H9 (cell line): ENCODE data around the gene POLE2. TPM values are rescaled to one million over a fixed set of nuclear protein-coding genes. Genes with fewer than 3 reads are reported as not detected.
A peak's percentile ranks its signal among the peaks of the same experiment; 100 is the strongest.

Experiments used
- DNase-seq: peaks from one replicate; pipeline ENCODE4 v3.0.0-alpha.2; 2017
- H2AFZ ChIP-seq: one replicate; pipeline ENCODE4 v1.6.1; 2013; ENCODE audit warnings: mild to moderate bottlenecking, low read length, control low read depth, moderate library complexity
- H2AK5ac ChIP-seq: 2 replicates; pipeline ENCODE4 v1.6.1; 2013; ENCODE audit warnings: low read length, control low read depth, mixed read lengths; ENCODE audit not compliant: insufficient read length
- H2BK120ac ChIP-seq: one replicate; pipeline ENCODE4 v1.6.1; 2013; ENCODE audit warnings: low read depth, mild to moderate bottlenecking, low read length, control low read depth, inconsistent platforms; ENCODE audit not compliant: poor library complexity, severe bottlenecking
- H2BK12ac ChIP-seq: 2 replicates; pipeline ENCODE4 v1.6.1; 2013; ENCODE audit warnings: low read length, control low read depth, mixed read lengths, low read depth; ENCODE audit not compliant: insufficient read length
- H2BK15ac ChIP-seq: 2 replicates; pipeline ENCODE4 v1.6.1; 2013; ENCODE audit warnings: low read depth, low read length, control low read depth
- H2BK20ac ChIP-seq: one replicate; pipeline ENCODE4 v1.6.1; 2013; ENCODE audit warnings: low read depth, mild to moderate bottlenecking, low read length, control low read depth, inconsistent platforms; ENCODE audit not compliant: poor library complexity, severe bottlenecking
- H2BK5ac ChIP-seq: 2 replicates; pipeline ENCODE4 v1.6.1; 2013; ENCODE audit warnings: low read length, control low read depth, mixed read lengths; ENCODE audit not compliant: insufficient read length
- H3K14ac ChIP-seq: 2 replicates; pipeline ENCODE4 v1.6.1; 2013; ENCODE audit warnings: low read length, control low read depth; ENCODE audit not compliant: insufficient read depth
- H3K18ac ChIP-seq: 2 replicates; pipeline ENCODE4 v1.6.1; 2013; ENCODE audit warnings: low read depth, mild to moderate bottlenecking, mixed read lengths, low read length, control low read depth; ENCODE audit not compliant: insufficient read length
- H3K23ac ChIP-seq: 2 replicates; pipeline ENCODE4 v1.6.1; 2013; ENCODE audit warnings: low read length, control low read depth, mixed read lengths, low read depth; ENCODE audit not compliant: insufficient read length
- H3K23me2 ChIP-seq: 2 replicates; pipeline ENCODE4 v1.6.1; 2013; ENCODE audit warnings: low read depth, mild to moderate bottlenecking, mixed read lengths, low read length, control low read depth; ENCODE audit not compliant: insufficient read length, poor library complexity, severe bottlenecking
- H3K27ac ChIP-seq: 2 replicates; pipeline ENCODE4 v1.5.1; 2013; ENCODE audit warnings: low read length, control low read depth, mixed read lengths, low read depth; ENCODE audit not compliant: insufficient read length
- H3K27me3 ChIP-seq: 2 replicates; pipeline ENCODE4 v1.6.1; 2013; ENCODE audit warnings: low read length, control low read depth, inconsistent platforms; ENCODE audit not compliant: insufficient read depth
- H3K4ac ChIP-seq: 2 replicates; pipeline ENCODE4 v1.6.1; 2013; ENCODE audit warnings: low read depth, mild to moderate bottlenecking, control low read depth, inconsistent platforms, low read length, moderate library complexity
- H3K4me1 ChIP-seq: 2 replicates; pipeline ENCODE4 v1.6.1; 2013; ENCODE audit warnings: low read length, control low read depth, inconsistent platforms; ENCODE audit not compliant: insufficient read depth
- H3K4me2 ChIP-seq: 2 replicates; pipeline ENCODE4 v1.6.1; 2013; ENCODE audit warnings: low read length, control low read depth, mixed read lengths; ENCODE audit not compliant: insufficient read length, insufficient read depth
- H3K56ac ChIP-seq: 2 replicates; pipeline ENCODE4 v1.6.1; 2013; ENCODE audit warnings: low read depth, mild to moderate bottlenecking, mixed read lengths, low read length, control low read depth; ENCODE audit not compliant: insufficient read length
- H3K79me1 ChIP-seq: 2 replicates; pipeline ENCODE4 v1.6.1; 2013; ENCODE audit warnings: low read depth, mild to moderate bottlenecking, moderate library complexity, low read length, control low read depth, inconsistent platforms; ENCODE audit not compliant: insufficient read depth, poor library complexity, severe bottlenecking
- H3K79me2 ChIP-seq: 2 replicates; pipeline ENCODE4 v1.6.1; 2013; ENCODE audit warnings: low read length, control low read depth, inconsistent platforms; ENCODE audit not compliant: insufficient read depth
- H3K9ac ChIP-seq: 2 replicates; pipeline ENCODE4 v1.6.1; 2013; ENCODE audit warnings: low read length, control low read depth, mixed read lengths; ENCODE audit not compliant: insufficient read length; ENCODE audit errors: extremely low read depth
- H3K9me3 ChIP-seq: one replicate; pipeline ENCODE4 v1.6.1; 2013; ENCODE audit warnings: low read depth, low read length, inconsistent platforms; ENCODE audit not compliant: control insufficient read depth
- H3T11ph ChIP-seq: one replicate; pipeline ENCODE4 v1.6.1; 2013; ENCODE audit warnings: mild to moderate bottlenecking, low read length, control low read depth, inconsistent platforms
- H4K20me1 ChIP-seq: one replicate; pipeline ENCODE4 v1.6.1; 2013; ENCODE audit not compliant: control insufficient read depth, insufficient read length, insufficient read depth
- H4K5ac ChIP-seq: 2 replicates; pipeline ENCODE4 v1.6.1; 2013; ENCODE audit warnings: low read depth, mild to moderate bottlenecking, mixed read lengths, low read length, control low read depth; ENCODE audit not compliant: insufficient read length
- H4K8ac ChIP-seq: replicated peaks from 2 replicates; pipeline ENCODE4 v1.6.1; 2013; ENCODE audit warnings: low read length, control low read depth, mixed read lengths, low read depth; ENCODE audit not compliant: insufficient read length
- H4K91ac ChIP-seq: 2 replicates; pipeline ENCODE4 v1.6.1; 2013; ENCODE audit warnings: low read depth, mild to moderate bottlenecking, moderate library complexity, mixed read lengths, low read length, control low read depth; ENCODE audit not compliant: insufficient read length
- H3K27ac Mint-ChIP-seq, 3 experiments: 2 replicates in 2 of 3; 3 replicates in 1 of 3; pipeline ENCODE4 v1.8.0; 2020 to 2021; ENCODE audit warnings: mixed read lengths in 3 of 3, mild to moderate bottlenecking in 1 of 3, moderate library complexity in 1 of 3
- H3K27me3 Mint-ChIP-seq: 2 replicates; pipeline ENCODE4 v1.8.0; 2021; ENCODE audit warnings: low read depth, mild to moderate bottlenecking, moderate library complexity, mixed read lengths
- H3K36me3 Mint-ChIP-seq, 3 experiments: 2 replicates in 2 of 3; 3 replicates in 1 of 3; pipeline ENCODE4 v1.8.0; 2020 to 2021; ENCODE audit warnings: low read depth in 3 of 3, mixed read lengths in 3 of 3; ENCODE audit not compliant: insufficient read depth in 1 of 3
- H3K4me1 Mint-ChIP-seq, 2 experiments: 2 replicates each; pipeline ENCODE4 v1.8.0; 2020; ENCODE audit warnings: mixed read lengths in 2 of 2
- H3K4me3 Mint-ChIP-seq, 2 experiments: 2 replicates in 1 of 2; 3 replicates in 1 of 2; pipeline ENCODE4 v1.8.0; 2020 to 2021; ENCODE audit warnings: mild to moderate bottlenecking in 2 of 2, mixed read lengths in 2 of 2, moderate library complexity in 1 of 2
- H3K9me3 Mint-ChIP-seq, 2 experiments: 2 replicates in 1 of 2; 3 replicates in 1 of 2; pipeline ENCODE4 v1.8.0; 2020; ENCODE audit warnings: mild to moderate bottlenecking in 2 of 2, mixed read lengths in 2 of 2, moderate library complexity in 1 of 2
- CTCF ChIP-seq: fragments of 200-600 bp; sonication (generic); conservative IDR thresholded peaks from 3 replicates; pipeline ENCODE4 v1.8.0; 2021; ENCODE audit warnings: antibody characterized with exemption, mild to moderate bottlenecking
- WGBS: extraction: QIAGEN DNeasy Blood & Tissue Kit; methylation state at CpG from one replicate; pipeline ENCODE4 v1.1.7; 2013; ENCODE audit warnings: missing lambda C conversion rate, low lambda C conversion rate, mixed read lengths; ENCODE audit not compliant: insufficient read length; ENCODE audit errors: extremely low coverage; 5-methylcytosine and 5-hydroxymethylcytosine counted together
- total RNA-seq: library from RNA; stranded (reverse); gene quantifications from 2 replicates; pipeline ENCODE4 v1.2.1, GENCODE V29; 2021

The POLE2 gene
- total RNA-seq, 1 experiment from 2014 or later, result 25.7 TPM

GRCh38 chr14:49692811-49693734 is 5.1 kb upstream of the POLE2 start, which contains the start of gene KLHDC1:
TSS of gene KLHDC1 (plus strand) at chr14:49693120. CDS start at chr14:49693195, 75 bp downstream.
- H3K23ac ChIP-seq, result peak within 1 kb of the TSS; percentile 36
- H3K18ac ChIP-seq, result peak within 1 kb of the TSS; percentile 96
- no peak within 1 kb of the TSS for H2AK5ac ChIP-seq
- peak within 1 kb of the TSS; percentile 41; the same call in 1 of the 2 replicates for H3K4ac ChIP-seq
- H2BK5ac ChIP-seq, result no peak within 1 kb of the TSS
- no peak within 1 kb of the TSS for H3K27ac ChIP-seq
- H4K8ac ChIP-seq, result peak within 1 kb of the TSS; percentile 39
- H2BK15ac ChIP-seq, result no peak within 1 kb of the TSS; the same call in 1 of the 2 replicates
- peak within 1 kb of the TSS; percentile 88 for H3K14ac ChIP-seq
- TF ChIP-seq CTCF, result no peak
- H4K5ac ChIP-seq, result peak within 1 kb of the TSS; percentile 49
- H3K56ac ChIP-seq, result no peak within 1 kb of the TSS
- H3K9me3 ChIP-seq, result no peaks in the 10 kb centered on the region
- H4K91ac ChIP-seq, result no peak within 1 kb of the TSS
- no peak within 1 kb of the TSS for H2BK20ac ChIP-seq
- no peaks in the 10 kb centered on the region for H3K79me1 ChIP-seq
- H2BK12ac ChIP-seq, result peak within 1 kb of the TSS; percentile 69
- H3K23me2 ChIP-seq, result peaks cover 5% of the 10 kb centered on the region
- Mint-ChIP-seq H3K27ac (peak within 1 kb of the TSS in 1 of 3 experiments; percentile 48; a peak in 1 of 7 replicates), H3K27me3 (peaks cover 31% of the 10 kb centered on the region), H3K4me1 (peaks cover 22 to 24% of the 10 kb centered on the region in 2 experiments), H3K9me3 (no peaks in the 10 kb centered on the region), H3K36me3 (no peaks in the 10 kb centered on the region), H3K4me3 (peak within 1 kb of the TSS; percentile 65 to 80)
- no peak within 1 kb of the TSS for H3T11ph ChIP-seq
- peak; percentile 58 for DNase-seq
- H3K4me1 ChIP-seq, result no peaks in the 10 kb centered on the region; the same call in 1 of the 2 replicates
- H4K20me1 ChIP-seq, result no peaks in the 10 kb centered on the region
- H3K9ac ChIP-seq, result peak within 1 kb of the TSS; percentile 69
- H3K79me2 ChIP-seq, result no peaks in the 10 kb centered on the region
- WGBS, result no CpG with 5 or more reads among the region's 88 CpGs
- H2AFZ ChIP-seq, result peak within 1 kb of the TSS; percentile 58
- peak within 1 kb of the TSS; percentile 94 for H3K4me2 ChIP-seq
- no peak within 1 kb of the TSS for H2BK120ac ChIP-seq
- no peaks in the 10 kb centered on the region for H3K27me3 ChIP-seq
